ENCODE data around the gene ARNT2.

The ARNT2 gene

GRCh38 chr15:80607287-80607980, 203.3 kb downstream of the ARNT2 start:
- H3K27ac ChIP-seq (ENCODE audit: low read length, poor library complexity, severe bottlenecking), result no peak overlapping the region
- H3K14ac ChIP-seq (ENCODE audit: low read length in 2 of 2), result no peak overlapping the region
- H3K9ac ChIP-seq (ENCODE audit: low read length), result no peak overlapping the region
- no peak overlapping the region for H3K4ac ChIP-seq (ENCODE audit: low read depth in 1 of 2, low read length in 2 of 2)
- no peak overlapping the region for H4K91ac ChIP-seq (ENCODE audit: low read length)
- no peak overlapping the region for H2BK12ac ChIP-seq (ENCODE audit: low read length in 2 of 2)
- no peak for DNase-seq
- no peak overlapping the region for H2BK15ac ChIP-seq (ENCODE audit: low read depth, poor library complexity, severe bottlenecking)
- H3K4me3 ChIP-seq (ENCODE audit: insufficient read depth in 1 of 2, low read depth in 1 of 2, low read length in 2 of 2), result no peak overlapping the region
- WGBS, result 91% methylated on average over 4 of the region's 4 CpGs
- H3K4me1 ChIP-seq (ENCODE audit: control insufficient read depth, insufficient read depth, low read depth, low read length), result no peaks in the 10 kb centered on the region
- H3K18ac ChIP-seq (ENCODE audit: low read depth in 1 of 2, low read length in 2 of 2), result no peak overlapping the region
- no peak overlapping the region for H3K23ac ChIP-seq (ENCODE audit: low read length in 2 of 2)
- H4K8ac ChIP-seq (ENCODE audit: low read length), result no peak overlapping the region
- no peaks in the 10 kb centered on the region for H3K9me3 ChIP-seq (ENCODE audit: control insufficient read depth, low read length)
- H3K79me1 ChIP-seq (replicated peaks; ENCODE audit: low read length, poor library complexity, severe bottlenecking), result no peaks in the 10 kb centered on the region
- H2AK5ac ChIP-seq (ENCODE audit: low read length, severe bottlenecking), result no peak overlapping the region
- H3K36me3 ChIP-seq (ENCODE audit: control insufficient read depth in 1 of 2, insufficient read depth in 2 of 2, low read depth in 1 of 2, low read length in 2 of 2), result no peaks in the 10 kb centered on the region
- H2BK120ac ChIP-seq (ENCODE audit: low read depth, low read length), result no peak overlapping the region
- no peak overlapping the region for H2BK5ac ChIP-seq (ENCODE audit: low read depth, low read length, poor library complexity, severe bottlenecking)
- no peak overlapping the region for H3K4me2 ChIP-seq (ENCODE audit: low read length, poor library complexity, severe bottlenecking)
- peaks cover 0 to 10% of the 10 kb centered on the region in 2 experiments for H3K27me3 ChIP-seq (ENCODE audit: control insufficient read depth in 1 of 2, insufficient read depth in 1 of 2, low read length in 2 of 2)
- H2AFZ ChIP-seq (ENCODE audit: low read depth, low read length), result no peak overlapping the region

- H4K8ac ChIP-seq (ENCODE audit: low read length), result no peak overlapping the region
- no peak overlapping the region for H2AK5ac ChIP-seq (ENCODE audit: low read length, severe bottlenecking)
- no peak overlapping the region for H3K23ac ChIP-seq (ENCODE audit: low read length in 2 of 2)
- no peaks in the 10 kb centered on the region for H3K79me1 ChIP-seq (replicated peaks; ENCODE audit: low read length, poor library complexity, severe bottlenecking)
- H3K36me3 ChIP-seq (ENCODE audit: control insufficient read depth in 1 of 2, insufficient read depth in 2 of 2, low read depth in 1 of 2, low read length in 2 of 2), result no peaks in the 10 kb centered on the region
- no peak overlapping the region for H4K91ac ChIP-seq (ENCODE audit: low read length)
- H2BK12ac ChIP-seq (ENCODE audit: low read length in 2 of 2), result no peak overlapping the region
- no peak overlapping the region for H3K4ac ChIP-seq (ENCODE audit: low read depth in 1 of 2, low read length in 2 of 2)
- no peak overlapping the region for H3K27ac ChIP-seq (ENCODE audit: low read length, poor library complexity, severe bottlenecking)
- WGBS, result 50% methylated on average over 1 of the region's 1 CpG
- no peak overlapping the region for H2AFZ ChIP-seq (ENCODE audit: low read depth, low read length)
- no peak overlapping the region for H3K4me2 ChIP-seq (ENCODE audit: low read length, poor library complexity, severe bottlenecking)
- no peaks in the 10 kb centered on the region for H3K9me3 ChIP-seq (ENCODE audit: control insufficient read depth, low read length)
- no peak overlapping the region for H2BK15ac ChIP-seq (ENCODE audit: low read depth, poor library complexity, severe bottlenecking)
- H2BK5ac ChIP-seq (ENCODE audit: low read depth, low read length, poor library complexity, severe bottlenecking), result no peak overlapping the region
- no peak overlapping the region for H3K14ac ChIP-seq (ENCODE audit: low read length in 2 of 2)
- no peak overlapping the region for H3K9ac ChIP-seq (ENCODE audit: low read length)
- H2BK120ac ChIP-seq (ENCODE audit: low read depth, low read length), result no peak overlapping the region
- H3K4me1 ChIP-seq (ENCODE audit: control insufficient read depth, insufficient read depth, low read depth, low read length), result no peaks in the 10 kb centered on the region
- no peak for DNase-seq
- no peak overlapping the region for H3K18ac ChIP-seq (ENCODE audit: low read depth in 1 of 2, low read length in 2 of 2)
- no peak overlapping the region for H3K4me3 ChIP-seq (ENCODE audit: insufficient read depth in 1 of 2, low read depth in 1 of 2, low read length in 2 of 2)
- peaks cover 0 to 10% of the 10 kb centered on the region in 2 experiments for H3K27me3 ChIP-seq (ENCODE audit: control insufficient read depth in 1 of 2, insufficient read depth in 1 of 2, low read length in 2 of 2)
Observed at GRCh38 chr15:80608688-80609087, 204.5 kb downstream of the ARNT2 start.

- WGBS, result 88% methylated on average over 4 of the region's 4 CpGs
- Histone ChIP-seq H3K4ac (ENCODE audit: low read depth in 1 of 2, low read length in 2 of 2) (no peak overlapping the region), H3K4me3 (ENCODE audit: insufficient read depth in 1 of 2, low read depth in 1 of 2, low read length in 2 of 2) (no peak overlapping the region), H3K36me3 (ENCODE audit: control insufficient read depth in 1 of 2, insufficient read depth in 2 of 2, low read depth in 1 of 2, low read length in 2 of 2) (no peaks in the 10 kb centered on the region), H3K79me1 (replicated peaks; ENCODE audit: low read length, poor library complexity, severe bottlenecking) (no peaks in the 10 kb centered on the region), H4K91ac (ENCODE audit: low read length) (no peak overlapping the region), H3K18ac (ENCODE audit: low read depth in 1 of 2, low read length in 2 of 2) (no peak overlapping the region), H2AFZ (ENCODE audit: low read depth, low read length) (no peak overlapping the region), H3K9ac (ENCODE audit: low read length) (no peak overlapping the region), H2BK5ac (ENCODE audit: low read depth, low read length, poor library complexity, severe bottlenecking) (no peak overlapping the region), H3K4me1 (ENCODE audit: control insufficient read depth, insufficient read depth, low read depth, low read length) (no peaks in the 10 kb centered on the region), H3K9me3 (ENCODE audit: control insufficient read depth, low read length) (no peaks in the 10 kb centered on the region), H4K8ac (ENCODE audit: low read length) (no peak overlapping the region), H2BK15ac (ENCODE audit: low read depth, poor library complexity, severe bottlenecking) (no peak overlapping the region), H3K4me2 (ENCODE audit: low read length, poor library complexity, severe bottlenecking) (no peak overlapping the region), H3K23ac (ENCODE audit: low read length in 2 of 2) (no peak overlapping the region), H3K14ac (ENCODE audit: low read length in 2 of 2) (no peak overlapping the region), H2BK12ac (ENCODE audit: low read length in 2 of 2) (no peak overlapping the region), H3K27ac (ENCODE audit: low read length, poor library complexity, severe bottlenecking) (no peak overlapping the region), H3K27me3 (ENCODE audit: control insufficient read depth in 1 of 2, insufficient read depth in 1 of 2, low read length in 2 of 2) (peaks cover 0 to 10% of the 10 kb centered on the region in 2 experiments), H2BK120ac (ENCODE audit: low read depth, low read length) (no peak overlapping the region), H2AK5ac (ENCODE audit: low read length, severe bottlenecking) (no peak overlapping the region)
- no peak for DNase-seq
Observed at GRCh38 chr15:80609091-80609490, 204.9 kb downstream of the ARNT2 start.

DNA sequence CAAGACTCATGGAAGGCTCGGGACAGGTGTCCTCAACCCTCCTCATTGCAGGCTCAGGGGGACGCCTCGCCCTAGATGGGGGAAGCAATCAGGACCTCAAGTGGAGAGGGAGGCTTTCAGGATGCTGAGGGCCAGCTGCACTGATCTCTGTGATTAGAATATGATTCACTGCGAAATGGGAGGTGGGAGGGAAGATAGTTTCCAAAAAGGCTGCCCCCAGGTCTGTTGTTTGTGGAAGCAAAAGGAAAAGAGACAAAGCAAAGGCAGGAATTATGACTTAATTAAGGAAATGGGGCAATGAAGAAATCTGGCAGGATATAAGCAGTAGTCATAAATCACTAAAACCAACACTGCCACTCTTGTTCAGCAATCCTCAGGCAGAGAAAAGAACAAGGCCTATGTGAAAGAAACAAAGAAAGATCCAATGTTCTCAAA, 205.3 kb downstream of the ARNT2 start:
- no peak overlapping the region for H2BK12ac ChIP-seq (ENCODE audit: low read length in 2 of 2)
- H3K9me3 ChIP-seq (ENCODE audit: control insufficient read depth, low read length), result no peaks in the 10 kb centered on the region
- no peak overlapping the region for H2BK120ac ChIP-seq (ENCODE audit: low read depth, low read length)
- no peak overlapping the region for H4K91ac ChIP-seq (ENCODE audit: low read length)
- H3K23ac ChIP-seq (ENCODE audit: low read length in 2 of 2), result no peak overlapping the region
- H3K4ac ChIP-seq (ENCODE audit: low read depth in 1 of 2, low read length in 2 of 2), result no peak overlapping the region
- H2AFZ ChIP-seq (ENCODE audit: low read depth, low read length), result no peak overlapping the region
- H3K79me1 ChIP-seq (replicated peaks; ENCODE audit: low read length, poor library complexity, severe bottlenecking), result no peaks in the 10 kb centered on the region
- peaks cover 0 to 10% of the 10 kb centered on the region in 2 experiments for H3K27me3 ChIP-seq (ENCODE audit: control insufficient read depth in 1 of 2, insufficient read depth in 1 of 2, low read length in 2 of 2)
- H3K9ac ChIP-seq (ENCODE audit: low read length), result no peak overlapping the region
- no peak overlapping the region for H4K8ac ChIP-seq (ENCODE audit: low read length)
- no peak for DNase-seq
- no peak overlapping the region for H2BK15ac ChIP-seq (ENCODE audit: low read depth, poor library complexity, severe bottlenecking)
- H3K27ac ChIP-seq (ENCODE audit: low read length, poor library complexity, severe bottlenecking), result no peak overlapping the region
- H2AK5ac ChIP-seq (ENCODE audit: low read length, severe bottlenecking), result no peak overlapping the region
- H2BK5ac ChIP-seq (ENCODE audit: low read depth, low read length, poor library complexity, severe bottlenecking), result no peak overlapping the region
- H3K14ac ChIP-seq (ENCODE audit: low read length in 2 of 2), result peak overlapping the region in 1 of 2 experiments; percentile 7
- H3K4me1 ChIP-seq (ENCODE audit: control insufficient read depth, insufficient read depth, low read depth, low read length), result no peaks in the 10 kb centered on the region
- H3K4me2 ChIP-seq (ENCODE audit: low read length, poor library complexity, severe bottlenecking), result no peak overlapping the region
- no peak overlapping the region for H3K4me3 ChIP-seq (ENCODE audit: insufficient read depth in 1 of 2, low read depth in 1 of 2, low read length in 2 of 2)
- H3K36me3 ChIP-seq (ENCODE audit: control insufficient read depth in 1 of 2, insufficient read depth in 2 of 2, low read depth in 1 of 2, low read length in 2 of 2), result no peaks in the 10 kb centered on the region
- H3K18ac ChIP-seq (ENCODE audit: low read depth in 1 of 2, low read length in 2 of 2), result no peak overlapping the region
- 70% methylated on average over 4 of the region's 4 CpGs for WGBS

Data from mesenchymal stem cell (in vitro differentiated cells and primary cell).